NCI-H526 treated with DMSO at 0.1 percent for 48 hours (cell line): ENCODE results near the gene PLA2G4E.

Experiments used
- DNase-seq: peaks from one replicate; lab custom pipeline; 2025; lab: John Stamatoyannopoulos, UW

The PLA2G4E gene

GRCh38 chr15:41936155-41936554 is 84.7 kb downstream of the PLA2G4E start:
- no peak for DNase-seq

DNA sequence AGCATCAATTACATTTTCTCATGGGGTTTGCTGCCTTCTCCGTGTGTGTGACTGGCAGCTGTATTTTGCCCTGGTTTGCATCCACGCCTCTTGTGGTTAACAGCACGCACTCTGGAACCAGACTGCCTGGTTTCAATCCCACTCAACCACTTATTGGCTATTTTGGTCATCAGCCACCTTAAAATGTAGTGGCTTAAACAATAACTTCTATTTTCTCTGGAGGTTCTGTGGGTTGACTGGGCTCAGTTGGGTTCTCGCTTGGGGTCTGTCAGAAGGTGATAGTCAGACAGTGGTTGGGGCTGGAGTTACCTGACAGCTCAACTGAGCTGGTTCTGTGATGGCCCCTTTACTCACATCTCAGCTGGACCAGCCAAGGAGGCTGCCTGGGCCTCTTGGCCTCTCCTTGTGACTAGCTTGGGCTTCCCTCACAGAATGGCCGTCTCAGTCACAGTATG is 85.2 kb downstream of the PLA2G4E start:
- DNase-seq, result no peak

DNA sequence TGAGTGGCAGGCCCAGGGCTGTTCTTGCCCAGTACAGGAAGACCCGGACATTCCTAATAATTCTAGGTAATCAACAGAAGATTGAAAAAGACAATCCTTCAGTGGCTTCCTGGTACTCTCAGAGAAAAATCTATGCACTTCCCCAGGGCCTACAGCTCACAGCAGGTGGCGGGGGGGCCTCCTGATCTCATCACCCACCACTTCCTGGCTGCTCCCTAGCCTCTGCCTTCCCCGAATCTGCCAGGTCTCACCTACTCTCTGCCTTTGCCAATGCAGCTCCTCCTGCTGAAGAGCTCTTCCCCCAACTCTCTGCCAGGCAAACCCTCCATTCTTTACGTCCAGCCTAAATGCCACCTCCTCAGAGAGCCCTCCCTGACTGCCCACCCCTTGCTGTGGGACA is 86.0 kb downstream of the PLA2G4E start:
- no peak for DNase-seq

GRCh38 chr15:41933771-41934170 is 87.1 kb downstream of the PLA2G4E start:
- no peak for DNase-seq

DNA sequence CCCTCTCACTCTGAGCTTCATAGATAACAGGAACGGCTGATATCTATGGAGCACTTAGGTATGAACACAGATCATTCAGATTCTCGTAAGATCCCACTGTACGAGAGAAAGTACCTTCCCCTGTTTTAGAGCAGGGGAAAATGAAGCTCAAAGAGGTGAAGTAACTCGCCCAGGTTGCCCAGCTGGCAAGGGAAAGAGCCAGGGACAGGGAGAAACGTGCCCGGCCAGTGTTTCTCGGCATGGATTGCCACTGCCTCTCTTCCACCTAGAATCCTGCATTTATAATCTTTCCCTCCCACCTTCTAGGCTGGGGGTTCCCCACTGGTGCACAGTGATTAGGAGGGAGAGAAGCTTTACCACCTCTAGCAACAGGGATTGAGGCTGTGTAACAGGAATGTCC is 87.5 kb downstream of the PLA2G4E start:
- no peak for DNase-seq

DNA sequence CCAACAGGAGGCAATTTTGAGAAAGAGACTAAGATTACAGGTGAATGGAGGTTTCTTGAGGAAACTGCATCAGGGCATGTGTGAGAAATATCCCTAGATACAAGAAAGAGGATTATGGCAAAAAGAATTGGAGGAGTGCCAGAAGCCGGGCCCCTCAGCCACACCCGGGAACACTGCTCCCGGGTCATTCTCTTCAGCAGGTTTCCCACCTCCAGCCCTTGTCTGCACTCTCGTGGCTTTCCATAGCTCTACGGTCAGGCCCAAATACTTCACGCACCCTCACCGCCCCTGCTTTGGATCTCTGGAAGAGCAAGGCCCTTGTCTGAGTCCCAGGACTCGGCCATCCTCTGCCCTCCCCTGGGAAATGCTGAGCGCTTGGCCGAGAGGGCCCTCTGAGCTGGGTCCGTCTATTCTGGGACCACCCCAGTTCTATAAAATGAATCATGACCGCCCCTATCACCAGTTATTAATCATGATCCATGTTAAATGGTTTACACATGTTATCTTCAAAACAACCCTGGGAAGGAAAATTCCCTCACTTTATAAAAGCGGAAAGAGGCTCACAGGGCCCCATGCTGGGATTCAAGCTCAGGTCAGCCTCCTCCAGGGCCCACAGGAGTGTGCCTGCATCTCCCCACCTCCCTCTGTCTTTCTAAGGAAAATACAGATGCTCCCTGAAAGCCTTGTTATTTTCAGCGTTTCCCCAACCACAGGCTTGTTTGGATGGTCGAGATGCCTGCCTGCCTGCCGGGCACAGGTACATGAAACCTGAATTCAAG is 88.1 kb downstream of the PLA2G4E start:
- no peak for DNase-seq

DNA sequence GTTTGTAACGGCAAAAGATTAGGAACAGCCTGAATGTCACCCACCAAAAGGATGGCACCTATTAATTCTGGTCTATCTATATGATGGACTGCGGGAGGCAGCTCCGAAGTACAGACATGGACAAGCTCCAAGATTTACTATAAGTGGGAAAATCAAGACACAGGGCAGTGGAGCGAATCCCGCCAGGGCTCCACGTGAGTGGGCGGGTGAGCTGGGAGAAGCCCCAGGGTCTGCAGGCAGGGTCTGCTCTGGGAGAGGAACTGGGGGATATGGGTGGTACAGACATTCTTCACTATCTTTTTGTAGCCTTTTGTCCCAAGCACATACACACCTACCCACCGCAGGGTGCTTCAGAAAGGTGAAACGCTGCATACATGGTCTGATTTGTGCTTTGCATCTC is 88.7 kb downstream of the PLA2G4E start:
- no peak for DNase-seq
